GM23338 (cell line): ENCODE results near the gene SRRM2. TPM values are rescaled to one million over a fixed set of nuclear protein-coding genes. Genes with fewer than 3 reads are reported as not detected.

Source experiments
- ATAC-seq: fragments of 200-7000 bp; cut with Tn5 transposase; 3 replicates; pipeline ENCODE4 v1.9.1; 2020
- DNase-seq: peaks from one replicate; pipeline ENCODE4 v3.0.0-alpha.2; 2015; ENCODE audit warnings: low spot score
- H2AFZ ChIP-seq: fragments of 200-600 bp; sonication (generic); 2 replicates; pipeline ENCODE4 v1.8.0; 2016; ENCODE audit warnings: antibody characterized with exemption, mild to moderate bottlenecking, moderate library complexity
- H3F3A ChIP-seq: fragments of 200-600 bp; sonication (generic); replicated peaks from 2 replicates; pipeline ENCODE4 v1.8.0; 2017; ENCODE audit warnings: antibody characterized with exemption, mixed run types, low read depth
- H3K27ac ChIP-seq: fragments of 200-600 bp; sonication (generic); 2 replicates; pipeline ENCODE4 v1.6.1; 2016; ENCODE audit warnings: low read depth
- H3K27me3 ChIP-seq: fragments of 200-600 bp; sonication (generic); 2 replicates; pipeline ENCODE4 v1.8.0; 2016; ENCODE audit warnings: mild to moderate bottlenecking, mixed run types, moderate library complexity; ENCODE audit not compliant: insufficient read depth
- H3K36me3 ChIP-seq: fragments of 200-600 bp; sonication (generic); 2 replicates; pipeline ENCODE4 v1.8.0; 2016; ENCODE audit warnings: mild to moderate bottlenecking; ENCODE audit not compliant: insufficient read depth
- H3K4me1 ChIP-seq: fragments of 200-600 bp; sonication (generic); 2 replicates; pipeline ENCODE4 v1.8.0; 2016; ENCODE audit warnings: mild to moderate bottlenecking, moderate library complexity; ENCODE audit not compliant: insufficient read depth
- H3K4me2 ChIP-seq: fragments of 200-600 bp; sonication (generic); 2 replicates; pipeline ENCODE4 v1.7.1; 2017; ENCODE audit warnings: mixed run types
- H3K4me3 ChIP-seq: fragments of 200-600 bp; sonication (generic); 2 replicates; pipeline ENCODE4 v1.6.1; 2016; ENCODE audit warnings: mixed run types
- H3K79me2 ChIP-seq: fragments of 200-600 bp; sonication (generic); replicated peaks from 2 replicates; pipeline ENCODE4 v1.8.0; 2017; ENCODE audit warnings: mild to moderate bottlenecking; ENCODE audit not compliant: insufficient read depth
- H3K9me2 ChIP-seq: fragments of 200-600 bp; sonication (generic); 2 replicates; pipeline ENCODE4 v1.8.0; 2017; ENCODE audit not compliant: insufficient read depth
- H4K20me1 ChIP-seq: fragments of 200-600 bp; sonication (generic); replicated peaks from 2 replicates; pipeline ENCODE4 v1.8.0; 2017; ENCODE audit warnings: mild to moderate bottlenecking; ENCODE audit not compliant: insufficient read depth
- H3K27ac Mint-ChIP-seq: 2 replicates; pipeline ENCODE4 v1.8.0; 2020; ENCODE audit warnings: inconsistent platforms, mild to moderate bottlenecking, moderate library complexity, mixed read lengths
- H3K27me3 Mint-ChIP-seq: 3 replicates; pipeline ENCODE4 v1.8.0; 2022; ENCODE audit warnings: low read depth, mild to moderate bottlenecking, moderate library complexity, mixed read lengths, inconsistent platforms; ENCODE audit not compliant: insufficient read depth, poor library complexity
- H3K36me3 Mint-ChIP-seq: 3 replicates; pipeline ENCODE4 v1.8.0; 2021; ENCODE audit warnings: low read depth, mild to moderate bottlenecking, inconsistent platforms, moderate library complexity, mixed read lengths
- H3K4me1 Mint-ChIP-seq: 3 replicates; pipeline ENCODE4 v1.8.0; 2020; ENCODE audit warnings: mild to moderate bottlenecking, inconsistent platforms, mixed read lengths
- H3K4me3 Mint-ChIP-seq: 3 replicates; pipeline ENCODE4 v1.8.0; 2021; ENCODE audit warnings: moderate library complexity, mild to moderate bottlenecking, inconsistent platforms, mixed read lengths
- H3K9me3 Mint-ChIP-seq: 3 replicates; pipeline ENCODE4 v1.8.0; 2020; ENCODE audit warnings: moderate library complexity, mild to moderate bottlenecking, inconsistent platforms, mixed read lengths
- CREB1 ChIP-seq: fragments of 250-450 bp; sonication (Bioruptor Pico); IDR thresholded peaks from 2 replicates; pipeline ENCODE4 v1.5.0; 2020; ENCODE audit warnings: low read depth, mild to moderate bottlenecking, moderate library complexity
- CTCF ChIP-seq, 2 experiments: fragments of 200-600 bp in 1 of 2; sonication (generic) in 1 of 2; conservative IDR thresholded peaks; 2 replicates each; pipeline versions ENCODE4 v1.5.1 to v1.6.1; 2016 to 2017; ENCODE audit warnings: antibody characterized with exemption in 2 of 2, low read depth in 2 of 2, mild to moderate bottlenecking in 2 of 2, moderate library complexity in 1 of 2
- ETS1 ChIP-seq: IDR thresholded peaks from 2 replicates; pipeline ENCODE4 v1.6.1; 2016; ENCODE audit warnings: antibody characterized with exemption
- EZH2 ChIP-seq: fragments of 200-600 bp; sonication (generic); IDR thresholded peaks from one replicate; pipeline ENCODE4 v1.8.0; 2017; ENCODE audit warnings: antibody characterized with exemption, mild to moderate bottlenecking, low read depth; ENCODE audit not compliant: unreplicated experiment
- EZH2phosphoT487 ChIP-seq: fragments of 200-600 bp; sonication (generic); IDR thresholded peaks from one replicate; pipeline ENCODE4 v1.8.1; 2018; ENCODE audit warnings: antibody characterized with exemption; ENCODE audit not compliant: unreplicated experiment
- JUNB ChIP-seq: IDR thresholded peaks from one replicate; pipeline ENCODE4 v1.6.1; 2016; ENCODE audit warnings: antibody characterized with exemption; ENCODE audit not compliant: unreplicated experiment
- NANOG ChIP-seq: IDR thresholded peaks from 2 replicates; pipeline ENCODE4 v1.6.1; 2016; ENCODE audit warnings: antibody characterized with exemption, borderline replicate concordance
- POLR2AphosphoS5 ChIP-seq: IDR thresholded peaks from 2 replicates; pipeline ENCODE4 v1.6.1; 2016; ENCODE audit warnings: antibody characterized with exemption, low read depth
- REST ChIP-seq: IDR thresholded peaks from one replicate; pipeline ENCODE4 v1.6.1; 2018; ENCODE audit warnings: antibody characterized with exemption; ENCODE audit not compliant: unreplicated experiment
- STAT1 ChIP-seq: IDR thresholded peaks from one replicate; pipeline ENCODE4 v1.6.1; 2016; ENCODE audit warnings: antibody characterized with exemption; ENCODE audit not compliant: unreplicated experiment
- ZNF114 ChIP-seq: fragments of 250-450 bp; sonication (Bioruptor Pico); IDR thresholded peaks from 2 replicates; pipeline ENCODE4 v1.5.0; 2020; ENCODE audit warnings: mild to moderate bottlenecking, moderate library complexity
- ZNF331 ChIP-seq: fragments of 250-450 bp; sonication (Bioruptor Pico); IDR thresholded peaks from 2 replicates; pipeline ENCODE4 v1.5.0; 2020; ENCODE audit warnings: low read depth, mild to moderate bottlenecking, moderate library complexity
- ZNF462 ChIP-seq: fragments of 250-450 bp; sonication (Bioruptor Pico); IDR thresholded peaks from 2 replicates; pipeline ENCODE4 v1.5.0; 2020; ENCODE audit warnings: mild to moderate bottlenecking, moderate library complexity
- polyA plus RNA-seq: library from polyadenylated mRNA; unstranded; fragments of >200 nt; fragmentation: Nextera tagmentation; extraction: Ambion mirVana; gene quantifications from 2 replicates; pipeline ENCODE4 v1.2.1, GENCODE V29; 2016
- total RNA-seq: library from RNA; depleted of rRNA; stranded (reverse); fragments of >200 nt; shearing (Covaris generic); gene quantifications from 2 replicates; pipeline ENCODE4 v1.2.3, GENCODE V29; 2014

Gene SRRM2
- total and polyA plus RNA-seq, 2 experiments from 2014 or later: 308 to 893 TPM

GRCh38 chr16:2811703-2812471 lies 59.4 kb downstream of the SRRM2 start:
- Histone ChIP-seq H3K79me2 (no peaks in the 10 kb centered on the region), H3K4me2 (no peak overlapping the region), H3K4me1 (no peaks in the 10 kb centered on the region; the same call in 1 of the 2 replicates), H3K9me2 (no peaks in the 10 kb centered on the region), H3K4me3 (no peak overlapping the region), H2AFZ (peak overlapping the region; percentile 56; the same call in 1 of the 2 replicates), H3K27me3 (no peaks in the 10 kb centered on the region), H3K36me3 (no peaks in the 10 kb centered on the region), H4K20me1 (no peaks in the 10 kb centered on the region), H3F3A (no peaks in the 10 kb centered on the region), H3K27ac (no peak overlapping the region)
- TF ChIP-seq EZH2phosphoT487: no peak
- no peak for TF ChIP-seq STAT1
- no peak for TF ChIP-seq NANOG
- no peak for TF ChIP-seq CTCF (conservative IDR thresholded peaks at IDR 0.05; ENCODE audit: low read depth in 2 of 2)
- no peak for TF ChIP-seq CREB1 (CRISPR knock-in tag)
- TF ChIP-seq POLR2AphosphoS5: no peak
- no peak for TF ChIP-seq REST
- TF ChIP-seq ZNF114 (CRISPR knock-in tag): no peak
- TF ChIP-seq ETS1: no peak
- TF ChIP-seq ZNF331 (CRISPR knock-in tag): no peak
- no peak for TF ChIP-seq ZNF462 (CRISPR knock-in tag)
- TF ChIP-seq JUNB: no peak
- TF ChIP-seq EZH2: no peak
- no peaks in the 10 kb centered on the region for H3K36me3 Mint-ChIP-seq
- no peak overlapping the region for H3K4me3 Mint-ChIP-seq
- DNase-seq: no peak
- H3K27me3 Mint-ChIP-seq: peaks cover 14% of the 10 kb centered on the region
- H3K9me3 Mint-ChIP-seq: no peaks in the 10 kb centered on the region
- H3K27ac Mint-ChIP-seq: no peak overlapping the region
- peak; percentile 50 for ATAC-seq
- H3K4me1 Mint-ChIP-seq: no peaks in the 10 kb centered on the region; the same call in 2 of the 3 replicates
